ENCODE data around the gene DIPK1A.

DNA sequence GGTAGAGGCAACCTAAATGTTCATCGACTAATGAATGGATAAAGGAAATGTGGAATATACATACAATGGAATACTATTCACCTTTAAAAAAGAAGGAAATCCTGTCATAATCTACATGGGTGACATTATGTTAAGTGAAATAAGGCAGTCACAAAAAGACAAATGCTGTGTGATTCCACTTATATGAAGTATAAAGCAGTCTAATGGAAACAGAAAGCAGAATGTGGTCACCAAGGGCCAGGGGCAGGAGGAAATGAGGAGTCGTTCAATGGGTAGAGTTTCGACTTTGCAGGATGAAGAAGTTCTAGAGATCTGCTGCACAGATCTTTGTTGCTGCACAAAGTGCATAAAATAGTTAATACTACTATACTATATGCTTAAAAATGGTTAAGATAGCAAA lies 7.8 kb downstream of the DIPK1A start:
- TF ChIP-seq POLR2A (IDR thresholded peaks at IDR 0.05; ENCODE audit: low read length), result no peak
- no peak for TF ChIP-seq SREBF2 (IDR thresholded peaks at IDR 0.05)
- no peak for TF ChIP-seq CEBPB (IDR thresholded peaks at IDR 0.05)
- TF ChIP-seq, protein P1, sequence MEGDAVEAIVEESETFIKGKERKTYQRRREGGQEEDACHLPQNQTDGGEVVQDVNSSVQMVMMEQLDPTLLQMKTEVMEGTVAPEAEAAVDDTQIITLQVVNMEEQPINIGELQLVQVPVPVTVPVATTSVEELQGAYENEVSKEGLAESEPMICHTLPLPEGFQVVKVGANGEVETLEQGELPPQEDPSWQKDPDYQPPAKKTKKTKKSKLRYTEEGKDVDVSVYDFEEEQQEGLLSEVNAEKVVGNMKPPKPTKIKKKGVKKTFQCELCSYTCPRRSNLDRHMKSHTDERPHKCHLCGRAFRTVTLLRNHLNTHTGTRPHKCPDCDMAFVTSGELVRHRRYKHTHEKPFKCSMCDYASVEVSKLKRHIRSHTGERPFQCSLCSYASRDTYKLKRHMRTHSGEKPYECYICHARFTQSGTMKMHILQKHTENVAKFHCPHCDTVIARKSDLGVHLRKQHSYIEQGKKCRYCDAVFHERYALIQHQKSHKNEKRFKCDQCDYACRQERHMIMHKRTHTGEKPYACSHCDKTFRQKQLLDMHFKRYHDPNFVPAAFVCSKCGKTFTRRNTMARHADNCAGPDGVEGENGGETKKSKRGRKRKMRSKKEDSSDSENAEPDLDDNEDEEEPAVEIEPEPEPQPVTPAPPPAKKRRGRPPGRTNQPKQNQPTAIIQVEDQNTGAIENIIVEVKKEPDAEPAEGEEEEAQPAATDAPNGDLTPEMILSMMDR (IDR thresholded peaks at IDR 0.05), result no peak
- no peak for TF ChIP-seq ZC3H11A (IDR thresholded peaks at IDR 0.05)
- no peak for TF ChIP-seq MYC (IDR thresholded peaks at IDR 0.05; ENCODE audit: borderline replicate concordance, low read length)
- TF ChIP-seq HDAC2 (IDR thresholded peaks at IDR 0.05), result no peak
- no peak for TF ChIP-seq EHMT2 (IDR thresholded peaks at IDR 0.05; ENCODE audit: low read depth)
- TF ChIP-seq RAD21 (conservative IDR thresholded peaks at IDR 0.05 in 1 of 2, IDR thresholded peaks at IDR 0.05 in 1 of 2), result no peak
- TF ChIP-seq MAFK (IDR thresholded peaks at IDR 0.05; ENCODE audit: partially characterized antibody), result no peak
